GM21737 (cell line): ENCODE measurements around the gene RFTN1.

Experiments used
- ATAC-seq: cut with Tn5 transposase; IDR thresholded peaks from one replicate; pipeline ENCODE4 v1.9.1; 2021; ENCODE audit warnings: mild to moderate bottlenecking, moderate library complexity; ENCODE audit not compliant: unreplicated experiment

Gene RFTN1

DNA sequence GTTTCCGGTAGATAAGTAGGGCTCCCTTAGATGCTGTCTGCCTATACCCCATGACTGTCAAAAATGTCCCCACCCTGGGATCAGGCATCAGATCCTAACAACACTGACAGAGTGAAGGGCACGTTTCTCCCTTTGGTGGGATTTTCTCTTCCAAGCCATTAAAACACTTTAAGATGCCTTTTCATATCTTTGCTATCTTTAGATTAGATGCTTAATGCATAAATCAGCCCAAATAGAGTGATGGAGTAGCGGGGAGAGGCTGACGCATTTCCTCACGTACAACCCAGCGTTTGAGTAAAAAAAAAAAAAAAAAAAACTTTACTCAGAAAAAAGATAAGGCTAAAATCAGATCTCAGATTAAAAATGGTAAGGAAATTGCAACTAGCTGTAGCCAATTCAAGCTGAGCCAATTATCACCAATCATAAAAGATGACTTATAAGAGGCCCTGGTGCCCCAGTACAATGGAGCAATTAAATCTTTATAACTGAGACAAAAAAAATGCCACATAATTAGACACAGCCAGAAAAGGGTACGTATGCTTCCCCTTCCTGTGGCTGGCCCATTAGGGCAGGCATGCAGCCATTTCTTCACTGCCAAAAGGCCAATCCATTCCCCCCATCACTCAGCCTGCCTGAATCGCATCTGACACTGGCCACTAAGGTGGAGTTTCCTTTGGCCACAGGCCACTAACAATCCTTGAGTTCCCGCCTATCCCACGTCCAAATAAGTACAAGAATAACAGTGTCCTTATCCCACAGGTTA is 45.0 kb downstream of the RFTN1 start:
- no peak for ATAC-seq

DNA sequence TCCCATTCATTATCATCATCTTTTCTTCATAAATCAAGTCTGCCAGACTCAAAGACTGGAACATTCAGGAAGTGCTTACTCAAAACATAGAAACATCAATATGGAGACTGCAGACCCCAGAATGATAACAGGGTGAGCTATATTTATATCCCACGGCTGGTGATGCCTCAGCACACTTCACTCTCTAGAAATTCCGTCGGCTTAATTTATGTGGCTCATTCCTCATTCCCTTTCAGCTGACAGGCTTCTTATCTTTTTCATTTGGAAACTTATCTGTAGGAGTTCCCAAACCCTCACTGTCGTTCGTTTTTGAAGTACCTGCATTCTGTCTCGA is 45.5 kb downstream of the RFTN1 start:
- no peak for ATAC-seq

DNA sequence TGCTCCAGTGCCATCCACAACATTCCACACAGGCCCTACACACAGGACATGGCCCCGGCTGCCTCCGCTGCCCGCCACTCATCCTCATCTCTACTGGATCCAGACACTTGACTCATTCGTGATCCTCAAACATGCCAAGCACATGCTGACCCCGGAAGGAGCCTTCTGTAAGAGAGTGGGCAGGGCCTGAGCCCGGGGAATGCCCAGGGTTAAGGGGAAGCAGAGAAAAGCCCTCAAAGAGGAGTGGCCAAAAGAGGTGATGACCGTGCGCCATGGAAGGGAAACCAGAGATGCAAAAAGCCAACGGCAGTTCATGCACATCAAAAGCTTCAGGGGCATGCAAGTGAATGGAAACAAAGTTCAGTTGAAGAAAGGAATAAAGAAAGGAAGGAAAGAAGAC is 46.1 kb downstream of the RFTN1 start:
- peak; percentile 81 for ATAC-seq

DNA sequence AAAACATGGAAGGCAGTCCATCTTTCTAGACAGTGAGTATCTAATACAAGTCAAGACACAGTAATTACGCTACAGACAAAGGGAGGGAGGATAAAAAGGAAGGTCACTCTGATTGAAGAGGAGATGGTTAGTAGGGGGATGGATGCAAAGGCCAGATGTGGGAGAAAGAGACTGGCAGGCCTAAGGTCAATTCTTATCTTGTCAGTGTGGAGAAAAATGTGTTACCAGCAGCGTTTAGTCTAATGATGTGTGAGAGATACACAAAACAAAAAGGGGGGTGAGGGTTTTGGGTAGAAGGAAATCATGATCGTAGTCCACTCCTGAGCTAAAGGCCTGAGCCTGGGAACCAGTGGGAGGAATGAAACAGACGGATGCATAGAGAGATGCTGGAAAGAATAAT is 46.7 kb downstream of the RFTN1 start:
- no peak for ATAC-seq

DNA sequence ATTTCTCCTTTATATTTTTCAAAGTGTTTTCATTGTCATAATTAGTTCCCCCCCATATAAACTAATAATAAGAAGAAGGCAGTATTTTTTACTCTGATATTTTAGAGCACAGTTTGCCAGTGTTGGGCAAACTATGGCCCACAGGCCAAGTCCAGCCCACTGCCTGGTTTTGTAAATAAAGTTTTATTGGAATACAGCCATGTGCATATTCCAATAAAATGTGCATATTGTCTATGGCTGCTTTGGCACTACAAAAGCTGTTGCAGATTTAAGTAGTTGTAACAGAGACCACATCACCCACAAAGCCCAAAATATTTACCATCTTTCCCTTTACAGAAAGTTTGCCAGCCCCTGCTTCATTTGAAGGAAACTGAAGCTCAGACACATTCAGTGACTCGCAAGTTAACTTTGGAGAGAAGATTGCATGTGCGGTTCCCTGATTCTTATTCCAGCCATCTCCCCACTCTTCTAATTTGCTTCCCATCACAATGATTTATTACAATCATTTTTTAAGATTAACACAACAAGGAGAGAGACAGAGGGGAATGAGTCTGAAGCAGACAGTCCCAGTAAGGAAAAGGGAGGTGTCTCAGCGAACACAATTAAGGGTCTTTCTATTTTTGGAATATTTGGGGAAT is 48.9 kb downstream of the RFTN1 start:
- ATAC-seq: no peak

DNA sequence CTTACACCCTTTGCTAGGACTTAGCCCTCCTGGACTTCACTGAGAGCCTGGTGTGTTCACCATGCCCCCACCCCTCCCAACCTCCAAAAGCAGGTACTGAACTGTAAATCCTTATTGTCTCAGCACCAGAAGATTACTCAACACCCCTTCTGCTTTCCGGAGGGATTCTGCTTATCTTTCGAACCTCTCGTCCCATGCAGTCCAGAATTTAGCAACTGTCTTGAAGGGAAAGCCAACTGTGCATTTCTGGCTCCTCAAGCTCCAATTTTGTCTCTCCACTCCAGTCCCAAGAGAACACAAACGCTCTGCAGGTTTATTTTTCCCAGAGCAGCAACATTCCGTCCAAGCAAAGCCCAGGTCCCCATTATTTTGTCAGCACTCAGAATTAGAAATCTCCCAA is 49.6 kb downstream of the RFTN1 start:
- ATAC-seq: no peak

DNA sequence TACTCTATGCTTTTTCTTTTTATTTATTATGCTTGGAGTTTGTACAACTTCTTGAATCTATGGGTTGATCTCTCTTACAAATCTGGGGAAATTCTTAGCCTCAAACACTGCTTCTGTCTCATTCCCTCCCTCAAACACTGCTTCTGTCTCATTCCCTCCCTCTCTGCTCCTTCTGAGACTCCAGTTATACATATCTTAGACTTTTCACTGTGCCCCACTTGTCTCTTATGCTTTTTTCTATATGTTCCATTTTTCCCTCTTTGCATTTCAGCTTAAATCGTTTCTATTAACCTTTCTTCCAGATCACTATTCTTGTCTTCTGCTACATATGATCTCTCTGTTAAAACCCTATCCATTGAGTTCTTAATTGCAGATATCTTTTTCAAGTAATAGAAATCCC is 50.4 kb downstream of the RFTN1 start:
- no peak for ATAC-seq

DNA sequence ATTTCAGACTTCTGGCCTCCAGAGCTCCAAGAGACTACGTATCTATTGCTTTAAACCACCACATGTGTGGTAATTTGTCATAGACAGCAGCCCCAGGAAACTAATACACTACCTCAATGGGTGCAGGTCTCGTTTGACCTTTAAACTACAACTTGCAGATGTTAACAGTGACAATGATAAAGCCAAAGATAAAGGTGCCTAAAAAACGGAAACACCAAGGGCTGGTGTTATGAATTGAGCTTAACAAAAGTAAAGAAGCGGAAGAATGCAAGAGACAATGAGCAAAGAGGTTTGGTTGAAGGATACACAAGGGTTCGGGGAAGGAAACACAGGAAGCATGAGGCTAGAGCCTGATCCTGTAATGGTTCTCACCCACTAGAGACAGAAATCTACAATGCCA is 50.8 kb downstream of the RFTN1 start:
- no peak for ATAC-seq

DNA sequence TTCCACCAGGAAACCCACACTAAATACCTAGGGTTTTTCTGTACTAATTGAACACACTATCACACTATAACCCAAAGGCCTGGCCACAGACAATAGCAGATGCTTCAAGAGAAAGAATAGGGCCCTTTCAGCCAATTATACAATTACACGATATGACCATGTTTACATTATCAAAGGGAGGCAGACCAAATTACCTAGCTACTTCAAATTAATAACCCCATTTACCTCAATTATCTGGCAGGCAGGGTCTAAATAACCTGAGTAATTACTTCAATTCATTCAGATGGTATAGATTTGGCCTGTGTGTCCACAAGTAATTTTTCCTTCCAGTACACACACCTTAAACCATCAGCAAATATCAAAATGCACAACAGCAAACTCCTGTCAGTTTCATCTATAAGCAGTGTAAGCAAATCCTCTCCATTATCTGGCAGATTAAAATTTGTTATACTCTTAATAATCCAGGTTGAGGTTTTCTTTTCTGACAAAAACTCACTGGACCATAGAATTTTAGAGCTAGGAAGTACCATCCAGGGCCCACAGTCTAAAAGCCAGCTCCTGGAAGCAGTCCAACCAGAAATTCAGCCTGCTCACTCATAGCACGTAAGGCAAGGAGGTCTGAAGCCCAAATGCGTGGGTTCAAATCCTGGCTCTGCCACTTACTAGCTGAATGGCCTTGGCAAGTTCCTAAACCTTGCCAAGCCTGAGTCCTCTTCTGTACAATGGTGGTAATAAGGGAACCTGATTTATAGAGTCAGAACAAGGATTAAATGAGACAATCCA is 51.8 kb downstream of the RFTN1 start:
- no peak for ATAC-seq

DNA sequence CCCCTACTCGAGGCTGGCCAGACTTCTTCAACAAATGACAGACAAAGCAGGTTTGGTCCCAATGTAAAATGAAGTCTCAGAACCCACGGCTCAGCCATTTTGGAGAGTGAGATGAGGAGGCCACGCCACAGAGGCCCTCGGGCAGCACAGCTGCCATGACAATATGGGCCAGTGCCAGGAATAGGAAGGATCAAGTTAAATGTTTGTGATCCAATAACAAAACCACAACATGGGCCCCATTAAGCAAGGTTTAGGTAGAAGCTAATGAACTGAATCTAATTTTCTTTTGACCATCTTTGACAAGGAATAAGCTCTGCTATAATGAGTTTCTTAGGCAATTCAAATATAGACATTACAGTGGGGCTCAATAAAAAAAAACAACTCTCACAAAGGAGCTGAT is 52.6 kb downstream of the RFTN1 start:
- no peak for ATAC-seq

DNA sequence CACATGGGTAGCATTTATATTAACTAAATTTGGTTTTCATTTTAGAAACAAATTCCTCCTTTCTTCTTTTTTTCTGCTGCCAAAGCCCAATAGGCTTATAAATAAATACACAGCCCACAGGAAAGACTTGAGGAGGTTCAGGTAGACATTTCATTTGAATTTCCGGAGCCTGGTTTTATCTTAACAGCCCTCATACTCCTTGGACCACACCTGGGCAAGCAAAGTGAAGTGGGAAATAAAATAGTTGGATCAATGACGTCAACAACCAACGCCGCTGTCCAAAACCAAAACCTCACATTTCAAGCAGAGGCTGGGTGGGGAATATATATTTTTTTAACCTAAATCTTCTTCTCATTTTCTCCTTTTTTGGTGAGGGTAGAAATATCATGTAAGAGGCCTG is 53.2 kb downstream of the RFTN1 start:
- ATAC-seq: no peak

DNA sequence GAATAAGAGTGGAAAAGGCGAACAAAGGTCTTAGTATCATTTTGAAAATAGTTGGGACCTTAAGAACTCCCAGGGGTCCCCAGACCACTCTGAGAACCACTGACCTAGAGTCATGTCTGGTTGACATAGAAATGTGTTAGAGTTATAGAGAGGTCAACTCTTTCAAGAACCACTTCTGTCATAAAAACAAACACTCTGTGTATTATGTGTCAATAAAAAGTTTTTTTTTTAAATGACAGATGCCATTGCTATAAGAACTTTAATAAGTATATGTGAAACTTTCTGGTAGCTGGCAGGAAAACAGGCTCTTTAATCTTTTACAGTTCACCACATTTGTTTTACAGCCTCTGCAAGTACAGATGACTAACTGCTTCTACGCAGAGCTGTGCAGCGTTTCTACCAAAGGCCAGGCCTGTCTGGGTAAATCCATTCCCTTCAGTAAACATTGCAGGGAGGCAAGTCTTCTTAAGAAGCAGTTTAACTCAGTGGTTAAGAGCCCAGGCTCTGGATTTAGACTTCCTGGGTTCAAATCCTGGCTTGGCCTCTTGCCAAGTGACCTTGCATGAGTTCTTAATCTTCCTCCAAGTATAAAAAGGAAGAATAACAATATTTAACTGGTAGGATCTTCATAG is 56.6 kb downstream of the RFTN1 start:
- no peak for ATAC-seq

DNA sequence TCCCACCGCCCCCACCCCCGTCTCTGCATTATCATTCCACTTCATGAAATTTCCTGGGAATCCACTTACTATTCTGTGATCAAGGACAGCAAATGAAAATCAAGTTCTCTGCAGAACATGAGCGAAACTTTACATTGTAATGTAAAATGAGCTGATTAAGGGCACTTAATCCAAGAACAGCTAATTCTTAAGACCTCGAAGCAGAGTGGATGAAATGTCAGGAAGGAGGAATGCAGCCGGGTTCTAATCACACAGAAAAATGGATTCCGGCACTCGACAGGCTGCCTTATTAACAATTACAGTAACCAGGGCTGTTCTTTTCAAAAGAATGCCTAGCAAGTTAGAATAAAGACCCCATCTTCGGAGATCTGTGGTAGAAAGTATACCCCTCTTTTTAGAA is 57.5 kb downstream of the RFTN1 start:
- no peak for ATAC-seq

DNA sequence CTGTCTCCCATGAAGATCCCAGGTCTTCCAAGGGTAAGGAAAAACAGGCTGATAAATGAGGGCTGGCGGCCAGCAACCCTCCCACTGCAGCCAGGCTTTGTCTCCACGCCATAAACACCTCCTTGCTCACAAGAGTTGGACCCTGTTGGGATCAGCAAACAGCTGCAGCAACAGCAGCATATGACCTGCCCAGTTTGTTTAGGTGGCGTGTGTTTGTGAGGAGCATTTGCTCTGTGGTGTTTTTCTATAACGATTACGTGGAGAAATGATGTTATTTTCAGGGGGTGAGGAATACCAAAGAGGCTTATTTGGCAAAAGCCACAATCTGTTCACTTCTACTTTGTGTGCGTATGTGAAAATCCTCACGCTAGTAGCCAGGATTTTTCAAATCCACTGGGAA is 58.5 kb downstream of the RFTN1 start:
- ATAC-seq: no peak

DNA sequence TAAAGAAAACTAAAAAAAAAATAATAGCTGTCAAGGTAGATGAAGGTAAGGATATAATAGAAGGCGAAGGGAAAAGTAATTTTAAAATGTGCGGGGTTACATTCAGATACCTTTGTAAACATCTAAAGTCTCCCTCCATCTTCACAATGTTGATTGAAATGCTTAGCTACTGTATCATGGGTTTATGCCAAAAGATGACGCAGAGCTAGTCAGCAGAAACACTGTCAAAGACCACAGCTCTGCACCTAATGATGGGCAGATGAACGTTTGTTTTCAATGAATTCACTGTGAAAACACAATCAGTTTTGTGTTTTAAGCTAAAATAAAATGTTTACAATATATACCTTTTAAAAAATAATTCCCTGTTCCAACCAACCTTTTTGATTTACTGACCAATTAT is 61.2 kb downstream of the RFTN1 start:
- ATAC-seq: no peak

DNA sequence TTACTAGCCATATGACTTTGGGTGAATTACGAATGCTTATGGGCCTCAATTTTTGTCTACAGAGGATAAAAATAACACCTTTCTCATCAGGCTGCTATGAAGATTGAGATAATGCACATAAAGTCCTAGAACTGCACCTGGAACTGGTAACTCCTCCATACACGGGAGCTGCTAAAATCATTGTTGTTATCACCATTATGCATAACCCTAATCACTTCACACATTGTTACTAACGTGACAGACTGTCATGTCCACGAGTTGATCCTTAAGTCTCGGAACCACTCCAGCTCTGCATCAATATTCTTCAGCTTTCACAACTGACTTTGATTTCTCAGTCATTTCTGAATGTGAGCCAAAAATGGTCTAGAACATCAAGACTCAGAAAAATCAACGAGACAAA is 64.1 kb downstream of the RFTN1 start:
- no peak for ATAC-seq

DNA sequence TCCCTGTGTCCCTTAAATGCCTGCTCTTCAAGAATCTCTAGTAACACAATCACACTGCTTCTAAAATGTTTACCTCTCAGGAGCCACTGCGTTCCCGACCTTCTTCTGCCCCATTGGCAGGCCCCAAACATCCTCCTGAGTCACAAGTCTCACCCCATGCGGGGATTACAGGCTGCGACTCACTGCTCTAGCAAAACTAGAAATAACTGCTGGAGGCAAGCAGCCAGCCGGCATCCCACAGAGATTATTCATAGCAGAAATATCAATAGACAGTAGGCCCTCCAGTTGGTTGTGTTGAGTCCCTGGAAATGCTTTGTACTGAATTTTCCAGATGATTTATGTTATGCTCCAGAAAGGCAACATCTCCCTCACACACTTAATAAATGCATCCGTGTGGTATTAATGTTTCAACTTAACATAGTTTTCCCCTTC is 64.8 kb downstream of the RFTN1 start:
- no peak for ATAC-seq

DNA sequence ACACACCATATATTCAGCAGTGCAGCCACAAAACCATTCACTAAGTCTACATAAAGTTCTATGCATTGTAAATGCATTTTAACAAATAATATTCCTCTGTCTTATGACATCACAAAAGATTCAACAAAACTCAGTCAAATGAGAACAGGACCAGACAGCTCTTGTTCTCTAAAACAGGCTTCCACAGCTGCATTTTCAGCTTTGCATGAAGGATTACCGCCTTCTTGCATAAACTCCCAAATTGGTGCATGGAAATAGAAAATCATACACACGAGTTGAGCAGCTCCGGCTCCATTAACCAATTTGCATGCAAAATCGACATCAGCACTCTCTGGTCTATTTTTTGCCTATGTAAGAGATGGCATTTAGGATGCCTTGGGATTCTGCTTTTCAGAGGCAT is 66.4 kb downstream of the RFTN1 start:
- no peak for ATAC-seq

DNA sequence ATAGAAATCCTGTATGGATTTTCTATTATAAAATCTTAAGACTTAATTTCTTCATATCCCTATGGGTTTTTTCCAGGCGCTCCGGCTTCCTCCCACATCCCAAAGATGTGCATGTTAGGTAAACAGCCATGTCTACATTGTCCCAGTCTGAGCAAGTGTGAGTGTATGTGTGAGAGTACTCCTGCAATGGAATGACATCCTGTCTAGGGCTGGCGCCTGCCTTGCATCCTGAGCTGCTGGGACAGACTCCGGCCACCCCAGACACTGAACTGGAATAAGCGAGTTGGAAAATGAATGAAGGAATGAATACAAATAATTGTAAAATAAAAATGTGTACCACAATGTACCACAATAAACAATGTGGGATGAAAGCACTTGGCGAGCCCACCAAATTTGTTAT is 69.2 kb downstream of the RFTN1 start:
- no peak for ATAC-seq

DNA sequence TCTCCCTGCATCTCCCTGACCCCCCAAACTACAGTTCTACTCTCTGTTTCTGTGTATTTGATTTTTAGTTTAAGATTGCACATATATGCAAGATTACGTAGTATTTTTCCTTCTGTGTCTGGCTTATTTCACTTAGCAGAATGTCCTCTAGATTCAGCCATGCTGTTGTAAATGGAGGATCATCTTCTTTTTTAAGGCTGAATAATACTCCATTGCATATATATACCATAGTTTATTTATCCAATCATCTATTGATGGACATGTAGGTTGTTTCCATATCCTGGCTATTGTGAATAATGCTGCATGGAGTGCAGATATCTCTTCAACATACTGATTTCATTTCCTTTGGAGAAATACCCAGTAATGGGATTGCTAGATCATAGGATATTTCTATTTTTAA is 70.8 kb downstream of the RFTN1 start:
- ATAC-seq: no peak

DNA sequence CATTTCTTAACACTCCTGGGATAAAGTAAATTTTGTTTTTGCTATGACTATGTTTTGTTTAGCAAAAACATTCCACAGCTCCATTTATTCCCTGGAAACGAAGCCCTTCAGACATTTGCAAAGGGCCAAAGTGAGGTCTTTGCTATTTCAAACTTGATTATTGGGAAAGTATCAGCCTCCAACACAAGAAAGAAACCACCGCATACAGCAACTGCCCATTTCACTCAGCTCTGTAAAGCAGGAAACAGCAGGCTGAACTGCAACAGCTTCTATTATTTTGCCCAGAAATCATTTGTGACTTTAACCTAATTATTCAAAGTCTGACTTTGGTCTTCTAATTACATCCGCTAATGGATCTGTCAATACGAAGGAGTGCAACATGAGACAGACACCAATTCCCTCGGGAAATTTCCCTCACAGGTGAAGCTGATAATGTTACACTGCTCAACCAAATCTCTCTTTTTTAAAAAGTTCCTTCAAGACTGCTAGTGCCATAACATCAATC is 72.1 kb downstream of the RFTN1 start:
- ATAC-seq: no peak
